ENCODE results near the gene ORC1. TPM values are rescaled to one million over a fixed set of nuclear protein-coding genes. Genes with fewer than 3 reads are reported as not detected.

ORC1 gene
- total RNA-seq, 1 donor from 2014 or later = 0.43 TPM

DNA sequence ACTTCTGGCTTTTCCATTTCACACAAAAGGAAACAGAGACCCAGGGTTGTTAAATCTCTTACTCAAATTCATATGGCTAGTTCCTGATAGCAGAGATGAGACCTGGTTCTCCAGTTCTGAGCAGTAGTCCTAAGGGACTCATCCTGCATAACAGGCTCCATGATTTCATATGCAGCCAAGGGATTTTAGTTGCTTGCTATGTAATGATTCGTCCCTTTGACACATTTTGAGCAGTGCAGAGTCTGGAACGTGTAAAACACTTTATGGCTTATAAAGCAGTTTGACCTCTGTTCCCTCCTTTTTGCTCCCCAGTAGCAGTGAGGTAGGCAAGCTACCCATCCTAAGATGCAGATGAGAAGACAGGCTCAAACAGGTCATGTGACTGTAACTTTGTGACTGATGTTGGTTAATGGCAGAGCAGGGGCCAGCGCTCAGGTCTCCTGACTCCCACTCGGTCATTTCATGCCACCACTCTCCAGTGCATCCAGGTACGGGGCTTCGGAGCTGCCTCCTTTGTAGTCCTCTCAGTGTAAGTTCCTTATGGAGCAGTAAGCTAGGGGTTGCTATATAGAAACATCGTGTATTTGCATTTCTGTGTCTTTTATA is 62.5 kb downstream of the ORC1 start:
- ATAC-seq = no peak
- peaks cover 17% of the 10 kb centered on the region for H3K36me3 ChIP-seq
- DNase-seq = peak; percentile 32
- intact Hi-C loops (cut with DNase I) = no loop called here
- H3K27ac ChIP-seq = no peak overlapping the region
- H3K27me3 ChIP-seq = no peaks in the 10 kb centered on the region
- TF ChIP-seq CTCF (IDR thresholded peaks at IDR 0.05) = no peak
- no peaks in the 10 kb centered on the region for H3K9me3 ChIP-seq
- H3K4me3 ChIP-seq = no peak overlapping the region
- no peaks in the 10 kb centered on the region for H3K4me1 ChIP-seq

DNA sequence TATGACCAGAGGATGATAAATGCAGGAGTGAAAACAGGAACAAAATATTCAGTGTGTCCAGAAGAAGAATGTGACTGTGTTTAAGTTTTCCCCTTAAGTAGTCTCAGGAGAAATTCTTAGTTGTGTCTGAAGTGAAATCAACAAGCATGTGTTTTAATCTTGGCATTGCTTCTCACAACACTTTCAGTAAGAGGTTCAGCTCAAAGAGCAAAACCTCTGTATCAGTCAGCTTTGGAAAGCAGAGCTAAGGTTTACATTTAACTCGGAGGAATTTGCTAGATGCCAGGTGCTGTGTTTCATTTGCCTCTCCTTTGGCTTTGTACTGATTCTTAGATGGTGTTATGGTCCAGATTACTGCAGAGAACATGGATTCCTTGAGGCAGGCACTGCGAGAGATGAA is 66.8 kb downstream of the ORC1 start:
- TF ChIP-seq CTCF (IDR thresholded peaks at IDR 0.05) = no peak
- H3K4me1 ChIP-seq = no peaks in the 10 kb centered on the region
- H3K27ac ChIP-seq = no peak overlapping the region
- no peaks in the 10 kb centered on the region for H3K9me3 ChIP-seq
- DNase-seq = no peak
- intact Hi-C loops (cut with DNase I) = no loop called here
- H3K36me3 ChIP-seq = peaks cover 20% of the 10 kb centered on the region
- H3K27me3 ChIP-seq = no peaks in the 10 kb centered on the region
- ATAC-seq = peak; percentile 51
- H3K4me3 ChIP-seq = no peak overlapping the region

DNA sequence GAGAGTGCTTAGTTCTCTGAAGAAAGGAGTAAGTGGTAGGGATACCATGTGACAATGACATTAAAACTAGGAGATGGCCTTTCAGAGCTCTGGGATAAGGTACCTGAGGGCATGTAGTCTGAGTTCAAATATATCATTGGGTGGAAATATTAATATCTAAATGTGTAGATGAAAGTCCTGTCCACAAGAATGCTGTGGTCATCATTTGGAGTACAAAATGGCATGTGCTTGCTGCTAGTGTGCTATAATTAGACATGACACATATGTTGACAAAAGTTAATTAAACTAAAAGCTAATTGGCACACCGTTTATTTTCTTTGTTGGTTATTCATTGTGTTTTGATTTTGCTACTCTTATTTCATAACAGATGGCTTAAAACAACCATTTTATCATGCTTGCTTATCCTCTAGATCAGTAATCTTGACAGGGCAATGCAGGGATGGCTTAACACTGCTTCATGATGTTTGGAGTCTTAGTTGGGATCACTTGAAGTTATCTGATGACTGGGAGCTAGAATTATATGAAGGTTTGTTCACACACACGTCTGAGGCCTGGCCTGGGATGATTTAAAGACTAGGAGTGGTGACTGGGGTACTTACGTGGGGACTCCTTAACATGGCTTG is 69.2 kb downstream of the ORC1 start:
- no peak for TF ChIP-seq CTCF (IDR thresholded peaks at IDR 0.05)
- Histone ChIP-seq H3K27me3 (no peaks in the 10 kb centered on the region), H3K36me3 (peaks cover 15% of the 10 kb centered on the region), H3K4me1 (no peaks in the 10 kb centered on the region), H3K4me3 (no peak overlapping the region), H3K27ac (no peak overlapping the region), H3K9me3 (no peaks in the 10 kb centered on the region)
- DNase-seq = no peak
- no peak for ATAC-seq
- intact Hi-C loops (cut with DNase I) = no loop called here

GRCh38 chr1:52332411-52332810 is 71.8 kb downstream of the ORC1 start:
- no peak for TF ChIP-seq CTCF (IDR thresholded peaks at IDR 0.05)
- no peak for ATAC-seq
- Histone ChIP-seq H3K4me1 (no peaks in the 10 kb centered on the region), H3K27ac (no peak overlapping the region), H3K9me3 (no peaks in the 10 kb centered on the region), H3K4me3 (no peak overlapping the region), H3K36me3 (peaks cover 7% of the 10 kb centered on the region), H3K27me3 (no peaks in the 10 kb centered on the region)
- intact Hi-C loops (cut with DNase I) = no loop called here
- DNase-seq = no peak

- TF ChIP-seq CTCF (IDR thresholded peaks at IDR 0.05) = no peak
- intact Hi-C loops (cut with DNase I) = no loop called here
- H3K27me3 ChIP-seq = no peaks in the 10 kb centered on the region
- H3K4me3 ChIP-seq = no peak overlapping the region
- no peaks in the 10 kb centered on the region for H3K9me3 ChIP-seq
- ATAC-seq (no peak), DNase-seq (no peak)
- peaks cover 7% of the 10 kb centered on the region for H3K36me3 ChIP-seq
- no peak overlapping the region for H3K27ac ChIP-seq
- H3K4me1 ChIP-seq = no peaks in the 10 kb centered on the region
Observed at GRCh38 chr1:52328615-52329014, 75.6 kb downstream of the ORC1 start.
